HG03354 (cell line): ENCODE data around the gene KCTD19.
"Not testable (repeated sequence)": the region's sequence is repeated elsewhere in the genome, so short reads cannot be mapped to it uniquely, and the experiment has no call there.

Source experiments
- ATAC-seq: cut with Tn5 transposase; IDR thresholded peaks from one replicate; pipeline ENCODE4 v1.9.1; 2021; ENCODE audit warnings: mild to moderate bottlenecking; ENCODE audit not compliant: unreplicated experiment, poor library complexity, severe bottlenecking

KCTD19 gene

DNA sequence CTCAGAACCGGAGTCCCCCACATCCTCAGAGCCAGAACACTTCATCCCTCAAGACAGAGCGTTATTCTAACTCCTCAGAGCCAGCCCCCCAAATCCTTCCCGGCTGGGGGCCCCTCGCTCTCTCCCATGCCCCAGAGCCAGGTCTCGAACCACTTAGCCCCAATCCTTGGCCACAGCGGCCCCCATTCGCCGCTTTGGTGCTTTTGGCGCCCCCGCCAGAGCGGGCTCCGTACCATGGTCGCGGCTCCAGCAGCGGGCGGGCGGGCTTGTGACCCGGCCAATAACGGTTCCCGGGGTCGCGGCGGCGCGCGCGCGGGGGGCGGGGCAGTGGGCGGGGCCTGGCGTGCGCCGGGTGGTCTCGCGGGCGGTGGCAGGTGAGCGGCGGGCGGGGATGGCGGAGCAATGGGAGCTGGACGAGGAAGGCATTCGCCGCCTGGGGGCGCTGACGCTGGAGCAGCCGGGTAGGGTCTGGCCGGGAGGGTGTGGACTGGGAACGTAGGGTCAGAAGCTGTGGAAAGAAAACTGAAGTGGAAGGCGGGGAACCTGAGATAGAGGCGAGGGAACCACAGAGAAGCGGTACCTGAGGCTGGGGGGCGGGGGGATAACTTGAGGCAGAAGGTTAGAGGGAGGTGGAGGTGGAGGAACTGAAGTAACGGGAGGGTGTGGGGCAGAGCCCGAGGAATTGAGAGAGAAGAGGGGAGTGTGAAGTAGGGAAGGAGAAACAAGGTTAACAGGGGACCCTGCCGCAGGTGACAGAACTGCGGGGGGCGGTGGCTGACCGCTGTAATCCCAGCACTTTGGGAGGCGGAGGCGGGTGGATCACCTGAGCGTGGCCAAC is at the start of gene KCTD19, which contains the start of gene LRRC36:
KCTD19 (minus strand) TSS at position 270 of the 838 bp plus-strand sequence; CDS start at position 236, 34 bp downstream.
LRRC36 (plus strand) TSS at position 344 of the 838 bp plus-strand sequence; CDS start at position 392, 48 bp downstream.
- ATAC-seq = no peak

DNA sequence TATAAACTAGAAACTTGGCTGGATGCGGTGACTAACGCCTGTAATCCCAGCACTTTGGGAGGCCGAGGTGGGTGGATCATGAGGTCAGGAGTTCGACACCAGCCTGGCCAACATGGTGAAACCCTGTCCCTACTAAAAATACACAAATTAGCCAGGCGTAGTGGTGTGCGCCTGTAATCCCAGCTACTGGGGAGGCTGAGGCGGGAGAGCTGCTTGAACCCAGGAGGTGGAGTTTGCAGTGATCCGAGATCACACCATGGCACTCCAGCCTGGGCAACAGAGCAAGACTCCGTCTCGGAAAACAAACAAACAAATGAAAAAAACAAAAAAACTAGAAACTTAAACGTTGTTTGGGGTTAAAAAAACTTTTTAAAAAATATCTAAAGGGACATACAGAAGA is 49.5 kb upstream of the KCTD19 start:
- not testable (repeated sequence) for ATAC-seq

DNA sequence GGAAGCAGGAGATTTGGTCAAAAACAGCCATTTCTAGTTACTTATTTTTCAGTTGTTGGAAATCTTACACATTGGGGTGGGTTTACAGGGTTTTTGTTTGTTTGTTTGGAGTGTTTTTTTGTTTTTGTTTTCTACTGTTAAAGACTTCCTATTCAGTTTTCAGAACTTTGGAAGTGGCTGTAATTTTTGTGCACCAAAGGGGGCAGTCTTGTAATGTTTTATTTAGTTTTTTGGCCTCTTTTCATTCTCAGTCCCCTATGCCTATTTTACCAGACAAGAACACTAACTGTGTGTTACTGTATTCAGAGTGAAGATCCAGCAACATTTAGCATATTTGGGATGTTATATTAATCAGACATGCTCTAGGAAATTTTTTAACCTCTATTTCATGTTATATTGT is 46.1 kb upstream of the KCTD19 start:
- ATAC-seq = no peak

DNA sequence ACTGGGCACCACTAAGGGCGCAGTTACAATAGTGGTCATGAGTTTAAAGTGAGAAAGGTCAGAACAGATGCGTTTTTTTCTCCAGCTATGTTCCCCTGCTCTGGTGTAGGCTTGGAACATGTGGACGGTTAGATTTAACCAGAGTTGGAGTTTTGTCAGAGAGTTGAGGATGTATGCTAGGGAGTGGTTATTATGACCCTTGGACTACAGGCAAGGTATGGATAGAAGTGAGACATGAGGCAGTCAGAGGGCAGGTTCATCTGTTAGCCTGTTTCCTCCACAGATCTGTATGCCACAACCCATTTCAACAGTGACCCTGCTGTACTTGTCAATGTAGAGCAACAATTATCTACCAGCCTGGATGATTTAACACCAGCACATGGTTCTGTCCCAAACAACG is 44.1 kb upstream of the KCTD19 start:
- ATAC-seq = no peak

DNA sequence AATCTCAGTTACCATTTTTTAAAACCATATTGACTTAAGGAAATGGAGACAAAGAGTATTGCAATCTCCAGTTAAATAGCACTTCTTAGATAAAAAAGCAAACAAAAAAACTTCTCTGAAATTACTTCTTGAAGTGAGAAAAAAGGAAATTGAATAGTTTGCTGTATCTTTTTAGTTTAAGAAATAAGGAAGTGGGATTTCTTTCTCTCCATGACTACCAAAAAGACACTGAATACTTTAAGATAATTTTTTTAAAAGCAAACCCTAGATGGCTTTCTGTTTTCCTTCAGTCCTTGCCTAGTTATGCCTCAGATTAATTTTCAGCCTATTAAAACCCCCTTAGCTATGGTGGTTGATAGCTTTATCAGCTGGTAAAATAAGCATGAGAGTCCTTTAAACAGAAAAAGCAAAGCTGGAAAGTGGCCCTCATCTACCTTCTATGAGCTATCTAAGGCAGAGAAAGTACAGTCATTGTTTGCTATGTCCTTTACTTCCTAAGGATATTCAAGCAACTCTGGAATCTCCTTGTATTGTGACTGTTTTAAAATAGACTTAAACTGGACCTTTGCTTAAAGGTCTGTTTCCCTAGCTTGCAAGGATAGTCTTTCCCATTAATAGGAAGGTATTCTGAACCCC is 38.2 kb upstream of the KCTD19 start:
- ATAC-seq = no peak

DNA sequence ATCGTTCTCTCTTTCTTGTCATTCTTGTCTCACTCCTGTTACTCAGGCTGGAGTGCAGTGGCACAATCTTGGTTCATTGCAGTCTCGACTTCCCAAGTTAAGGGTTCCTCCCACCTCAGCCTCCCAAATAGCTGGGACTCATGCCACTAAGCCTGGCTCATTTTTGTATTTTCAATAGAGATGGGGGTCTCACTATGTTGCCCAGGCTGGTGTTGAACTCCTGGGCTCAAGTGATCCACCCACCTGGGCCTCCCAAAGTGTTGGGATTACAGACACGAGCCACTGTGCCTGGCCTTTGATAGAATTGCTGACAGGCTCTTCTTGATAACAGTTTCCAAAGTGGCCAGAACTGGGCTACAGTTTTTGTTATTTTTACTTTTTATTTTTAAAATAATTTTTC is 34.5 kb upstream of the KCTD19 start:
- no peak for ATAC-seq

DNA sequence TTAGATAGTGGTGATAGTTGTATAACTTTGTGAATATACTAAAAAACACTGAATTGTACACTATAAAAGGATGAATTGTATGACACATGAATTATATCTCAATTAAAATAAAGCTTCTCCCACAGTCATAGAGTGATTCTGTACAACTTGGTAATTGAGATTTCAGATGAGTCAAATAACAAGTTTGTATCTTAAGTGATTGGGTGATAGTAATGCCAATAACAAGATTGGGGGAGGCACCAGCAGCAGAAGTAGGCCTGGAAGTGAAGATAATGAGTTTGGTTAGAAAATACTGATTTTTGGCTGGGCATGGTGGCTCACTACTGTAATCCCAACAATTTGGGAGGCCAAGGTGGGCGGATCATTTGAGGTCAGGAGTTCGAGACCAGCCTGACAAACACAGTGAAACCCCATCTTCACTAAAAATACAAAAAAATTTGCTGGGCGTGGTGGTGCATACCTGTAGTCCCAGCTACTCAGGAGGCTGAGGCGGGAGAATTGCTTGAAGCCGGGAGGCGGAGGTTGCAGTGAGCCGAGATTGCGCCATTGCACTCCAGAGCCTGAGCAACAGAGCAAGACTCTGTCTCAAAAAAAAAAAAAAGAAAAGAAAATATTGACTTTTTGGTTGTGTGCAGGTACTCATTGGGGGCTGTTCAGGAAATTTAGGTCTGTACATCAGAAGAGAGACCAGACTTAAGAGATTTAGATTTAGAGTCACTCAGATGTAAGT is 33.2 kb upstream of the KCTD19 start:
- ATAC-seq = not testable (repeated sequence)

DNA sequence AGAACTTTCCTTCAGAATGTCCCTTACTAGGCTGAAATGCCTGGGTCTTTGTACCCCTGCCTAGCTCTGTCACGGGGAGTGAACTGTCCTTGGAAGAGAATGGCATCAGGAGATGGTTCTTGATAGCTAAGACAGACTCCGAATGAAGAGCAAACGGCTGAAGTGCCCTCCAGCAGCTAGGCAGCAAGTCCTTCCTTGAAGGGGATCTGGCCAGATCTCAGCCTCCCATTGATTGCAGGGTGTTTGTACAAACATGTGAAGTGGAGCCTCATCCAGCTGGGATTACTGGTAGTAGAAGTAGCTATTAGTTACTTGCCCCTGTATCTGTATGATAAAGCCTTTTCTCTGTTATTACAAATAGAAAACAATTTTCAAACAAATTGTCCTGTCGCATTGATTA is 31.0 kb upstream of the KCTD19 start:
- no peak for ATAC-seq

DNA sequence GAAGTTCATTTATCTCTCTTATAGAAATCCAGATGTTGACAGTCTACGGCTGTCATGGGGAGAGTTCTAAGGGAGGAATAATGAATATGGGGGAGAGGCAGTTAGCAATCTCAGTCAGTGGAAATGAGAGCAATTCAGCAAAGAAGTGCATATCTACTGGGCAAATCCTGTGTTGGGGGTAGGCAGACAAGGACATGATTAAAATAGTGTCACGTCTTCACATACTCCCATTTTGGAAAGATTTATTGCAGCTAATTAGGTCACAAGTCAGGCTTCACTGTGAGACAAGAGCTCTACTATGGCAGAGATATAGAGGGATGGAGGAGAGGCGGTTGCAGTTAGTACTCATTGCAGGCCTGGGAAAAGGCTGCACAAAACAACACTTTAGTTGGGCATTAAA is 29.9 kb upstream of the KCTD19 start:
- ATAC-seq = no peak

DNA sequence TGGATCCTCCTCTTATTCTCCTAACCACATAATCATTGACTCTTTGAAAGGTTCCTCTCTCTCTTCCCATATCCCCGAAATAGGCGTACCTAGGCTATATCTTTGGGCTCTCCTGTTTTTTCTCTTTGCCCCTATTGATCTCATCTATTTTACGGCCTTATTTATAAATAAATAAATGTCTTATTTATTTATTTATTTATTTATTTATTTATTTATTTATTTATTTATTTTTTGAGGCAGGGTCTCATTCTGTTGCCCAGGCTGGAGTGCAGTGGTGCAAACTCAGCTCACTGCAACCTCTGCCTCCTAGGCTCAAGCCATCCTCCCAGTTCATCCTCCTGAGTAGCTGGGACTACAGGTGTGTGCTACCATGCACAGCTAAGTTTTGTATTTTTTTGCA is 25.9 kb upstream of the KCTD19 start:
- not testable (repeated sequence) for ATAC-seq

DNA sequence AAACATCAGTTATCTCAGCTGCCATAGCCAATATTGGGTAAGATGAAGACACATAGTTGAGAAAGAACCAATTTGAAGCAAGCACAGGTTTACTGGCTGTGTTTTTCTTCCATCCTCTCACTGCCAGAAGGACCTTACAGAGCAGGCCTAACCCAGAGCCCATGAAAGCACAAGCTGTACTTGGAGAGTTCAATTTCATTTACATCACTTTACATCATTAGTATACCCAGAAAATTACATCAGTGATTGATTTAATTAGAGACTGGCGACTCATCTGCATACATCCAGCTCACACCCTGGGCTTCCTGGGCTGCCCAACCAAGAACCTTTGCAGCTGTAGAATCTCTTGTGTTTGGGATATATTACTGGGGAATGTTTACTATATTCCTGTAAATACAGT is 23.8 kb upstream of the KCTD19 start:
- no peak for ATAC-seq

DNA sequence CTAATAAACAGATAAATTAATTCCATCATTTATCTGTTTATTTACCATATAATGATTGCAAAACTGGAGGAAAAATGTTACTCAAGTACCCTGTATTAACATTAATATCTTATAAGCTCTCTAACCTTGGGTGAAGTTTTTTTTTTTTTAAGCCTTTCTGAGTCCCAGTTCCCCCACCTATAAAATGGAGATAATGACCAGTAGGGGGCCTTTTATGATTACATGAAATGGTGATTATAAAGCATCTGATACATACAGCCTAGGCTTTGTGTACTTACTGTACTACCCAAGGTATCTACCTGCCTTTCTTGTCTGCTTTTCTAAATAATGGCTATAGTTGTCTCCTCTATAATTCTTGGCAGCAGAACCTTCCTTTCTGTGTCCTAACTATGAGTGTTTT is 22.6 kb upstream of the KCTD19 start:
- ATAC-seq = no peak

DNA sequence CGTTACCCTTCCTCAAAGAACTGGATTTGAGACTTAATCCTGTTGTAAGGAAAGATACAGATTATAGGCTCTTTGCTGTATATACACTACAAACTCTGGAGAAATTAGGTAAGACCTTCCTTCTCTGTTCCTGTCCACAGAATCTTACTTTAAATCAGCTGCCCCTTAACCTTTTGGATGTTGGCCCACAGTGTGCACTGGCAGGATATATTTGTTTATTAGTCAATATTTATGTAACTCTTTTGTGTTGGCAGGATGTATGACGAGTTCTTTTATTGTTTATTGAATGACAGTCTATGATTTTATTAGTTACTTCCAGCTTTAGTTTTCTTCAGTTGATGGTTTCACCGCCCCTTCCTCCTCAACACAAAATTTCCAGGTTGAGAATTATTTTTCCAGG is 19.8 kb upstream of the KCTD19 start:
- no peak for ATAC-seq

DNA sequence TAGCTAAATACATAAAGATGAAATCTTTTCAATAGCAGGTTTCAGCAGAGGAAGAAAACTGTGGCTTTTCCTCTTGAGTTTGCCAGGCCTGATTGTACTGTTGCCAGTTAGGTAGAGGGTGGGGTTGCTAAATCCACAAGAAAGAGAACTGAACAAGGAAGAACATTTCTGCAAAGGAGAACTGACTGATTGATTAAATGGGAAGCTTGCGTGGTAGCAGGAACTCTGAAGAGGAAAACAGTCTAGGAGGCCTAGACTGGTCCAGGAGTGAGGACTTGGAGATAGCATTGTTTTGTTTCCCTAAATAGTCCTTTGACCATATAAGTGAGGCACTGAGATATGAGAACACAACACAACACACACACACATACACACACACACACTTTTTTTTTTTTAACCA is 18.9 kb upstream of the KCTD19 start:
- ATAC-seq = no peak

DNA sequence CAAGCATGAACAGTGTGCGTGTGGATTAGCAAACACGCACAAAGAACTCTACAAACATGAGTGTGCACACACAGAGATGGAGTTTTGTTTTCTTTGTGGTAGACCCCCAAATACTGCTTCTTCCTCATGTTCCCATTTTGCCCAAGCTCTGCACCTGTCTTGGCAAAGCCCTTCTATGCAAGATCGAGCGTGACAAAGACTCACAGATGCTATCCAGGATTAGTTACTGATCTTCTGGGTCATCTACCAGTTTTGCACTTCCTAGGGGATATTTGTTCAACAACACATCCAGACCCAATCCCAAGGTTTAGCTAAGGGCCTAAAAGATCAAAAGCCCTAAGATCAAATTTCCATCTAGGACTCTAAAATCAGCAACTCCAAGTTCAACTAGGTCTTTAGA is 16.1 kb upstream of the KCTD19 start:
- no peak for ATAC-seq

DNA sequence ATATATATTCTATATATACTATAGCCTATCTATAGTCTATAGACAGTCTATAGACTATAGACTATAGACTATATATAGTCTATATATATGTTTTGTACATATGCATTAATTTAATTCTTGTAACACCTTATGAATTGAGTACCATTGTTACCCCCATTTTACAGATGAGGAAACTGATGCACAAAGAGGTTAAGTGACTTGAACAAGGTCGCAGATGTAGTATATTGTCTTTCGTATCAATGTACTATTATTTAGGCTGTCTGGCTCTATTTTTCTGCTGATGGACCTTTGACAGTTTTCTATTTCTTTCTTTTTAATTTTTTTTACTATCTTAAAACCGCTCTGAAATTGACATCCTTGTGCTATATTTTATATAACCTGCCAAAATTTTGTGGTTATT is 14.7 kb upstream of the KCTD19 start:
- no peak for ATAC-seq

DNA sequence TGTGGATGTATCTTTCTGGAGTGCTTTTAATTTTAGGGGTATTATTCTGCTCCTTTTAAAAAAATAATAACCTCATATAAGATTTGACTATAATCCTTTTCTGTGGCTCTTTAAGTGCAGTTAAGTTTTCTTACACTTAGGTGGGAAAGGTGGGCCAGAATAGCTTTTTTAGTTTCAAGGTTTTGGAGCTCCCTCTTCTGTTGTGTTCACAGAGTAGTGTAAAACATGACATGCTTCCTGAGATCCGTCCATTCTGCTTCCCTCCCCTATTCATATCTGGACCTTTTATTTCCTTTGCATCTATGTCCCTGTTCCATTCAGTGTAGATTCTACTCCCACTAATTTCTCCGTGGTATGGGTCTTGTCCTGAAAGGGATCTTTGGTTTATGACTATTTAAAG is 12.9 kb upstream of the KCTD19 start:
- no peak for ATAC-seq

DNA sequence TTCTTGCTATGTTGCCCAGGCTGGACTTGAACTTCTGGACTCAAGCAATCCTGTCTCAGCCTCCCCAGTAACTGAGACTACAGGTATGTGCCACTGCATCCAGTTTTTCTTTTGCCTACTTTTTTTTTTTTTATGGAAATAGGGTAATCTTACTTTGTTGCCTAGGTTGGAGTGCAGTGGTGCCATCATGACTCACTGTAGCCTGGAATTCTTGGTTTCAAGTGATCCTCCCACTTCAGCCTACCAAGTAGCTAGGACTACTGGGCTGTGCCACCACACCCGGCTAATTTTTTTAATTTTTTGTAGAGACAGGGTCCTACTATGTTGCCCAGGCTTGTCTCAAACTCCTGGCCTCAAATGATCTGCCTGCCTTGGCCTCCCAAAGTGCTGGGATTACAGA is 10.1 kb upstream of the KCTD19 start:
- ATAC-seq = no peak

DNA sequence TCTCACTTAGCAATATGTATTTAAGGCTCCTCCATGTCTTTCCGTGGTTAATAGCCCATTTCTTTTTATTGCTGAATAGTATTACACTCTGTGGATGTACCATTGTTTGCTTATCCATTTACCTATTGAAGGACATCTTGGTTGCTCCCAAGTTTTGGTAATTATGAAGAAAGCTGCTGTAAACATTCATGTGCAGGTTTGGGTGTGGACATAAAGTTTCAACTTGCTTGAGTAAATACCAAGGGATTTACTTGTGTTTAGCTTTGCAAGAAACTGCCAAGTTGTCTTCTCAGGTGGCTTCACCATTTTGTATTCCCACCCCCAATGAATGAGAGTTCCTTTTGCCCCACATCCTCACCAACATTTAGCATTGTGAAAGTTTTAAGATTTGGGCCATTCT is 9.6 kb upstream of the KCTD19 start:
- ATAC-seq = no peak

DNA sequence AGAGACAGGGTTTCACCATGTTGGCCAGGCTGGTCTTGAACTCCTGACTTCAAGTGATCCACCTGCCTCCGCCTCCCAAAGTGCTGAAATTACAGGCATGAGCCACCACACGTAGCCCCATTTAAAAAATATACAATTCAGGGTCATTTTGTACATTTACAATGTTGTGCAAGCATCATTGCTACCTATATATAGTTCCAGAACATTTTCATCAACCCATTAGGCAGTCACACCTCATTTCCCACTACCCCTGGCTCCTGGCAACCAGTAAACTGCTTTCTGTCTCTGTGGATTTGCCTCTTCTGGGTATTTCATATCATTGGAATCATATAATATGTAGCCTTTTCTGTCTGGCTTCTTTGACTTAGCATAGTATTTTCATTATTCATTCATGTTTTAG is 6.8 kb upstream of the KCTD19 start:
- ATAC-seq = no peak

DNA sequence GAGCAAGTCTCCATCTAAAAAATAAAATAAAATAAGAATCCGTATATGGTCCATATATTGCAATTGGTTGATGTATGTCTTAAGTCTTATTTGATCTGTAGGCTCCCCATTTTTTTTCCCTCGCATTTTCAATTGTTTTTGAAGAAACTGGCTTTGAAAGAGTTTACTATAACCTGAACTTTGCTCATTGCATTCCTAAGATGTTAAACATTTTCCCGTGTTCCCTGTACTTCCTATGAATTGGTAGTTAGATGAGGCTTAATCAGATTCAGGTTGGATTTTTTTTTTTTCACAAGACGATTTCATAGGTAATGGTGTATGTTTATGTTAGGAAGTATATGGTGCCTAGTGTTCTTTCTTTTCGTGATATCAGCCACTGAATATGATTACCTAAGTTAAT is 3.4 kb upstream of the KCTD19 start:
- no peak for ATAC-seq
